ENCODE results near the gene FOXN4.

- TF ChIP-seq CTCF (IDR thresholded peaks at IDR 0.05 in 4 of 5, conservative IDR thresholded peaks at IDR 0.05 in 1 of 5) (no peak), POLR2A (IDR thresholded peaks at IDR 0.05) (no peak)
Observed at GRCh38 chr12:109293106-109293505, 16.0 kb downstream of the FOXN4 start.

All from gastrocnemius medialis (tissue), 4 donors.